Cardiac muscle cell (in vitro differentiated cells and primary cell): ENCODE measurements around the gene SLC39A11. TPM values are rescaled to one million over a fixed set of nuclear protein-coding genes. Genes with fewer than 3 reads are reported as not detected.

ENCODE experiments used
- DNase-seq, 2 donors: peaks; one replicate each; pipeline versions ENCODE4 v3.0.0 to v3.0.0-alpha.2; 2010 to 2017; ENCODE audit warnings: low read depth in 1 of 2, low spot score in 1 of 2
- H3K27ac ChIP-seq: fragments of 200-600 bp; sonication (generic); 2 replicates; pipeline ENCODE4 v1.5.1; 2016
- H3K27me3 ChIP-seq: fragments of 200-600 bp; sonication (generic); 2 replicates; pipeline ENCODE4 v1.6.0; 2016; ENCODE audit warnings: control low read depth
- H3K36me3 ChIP-seq: fragments of 200-600 bp; sonication (generic); 2 replicates; pipeline ENCODE4 v1.5.1; 2016; ENCODE audit warnings: control low read depth
- H3K4me1 ChIP-seq: fragments of 200-600 bp; sonication (generic); 2 replicates; pipeline ENCODE4 v1.8.1; 2017; ENCODE audit warnings: low read depth, mild to moderate bottlenecking, mixed run types
- H3K4me3 ChIP-seq: fragments of 200-600 bp; sonication (generic); 2 replicates; pipeline ENCODE4 v1.5.1; 2016; ENCODE audit warnings: mild to moderate bottlenecking
- H3K9me3 ChIP-seq: fragments of 200-600 bp; sonication (generic); 2 replicates; pipeline ENCODE4 v1.5.1; 2017; ENCODE audit warnings: low read depth, mild to moderate bottlenecking, control low read depth
- polyA plus RNA-seq: library from polyadenylated mRNA; unstranded; fragments of >200 nt; fragmentation: Nextera tagmentation; extraction: Ambion mirVana; gene quantifications from 2 replicates; pipeline ENCODE4 v1.2.1, GENCODE V29; 2016
- total RNA-seq: library from RNA; depleted of rRNA; stranded (reverse); fragments of >200 nt; gene quantifications from 2 replicates; pipeline ENCODE4 v1.2.3, GENCODE V29; 2016
- TF ChIP-seq, protein P1 (sequence below): IDR thresholded peaks from 2 replicates; pipeline ENCODE4 v1.5.1; 2012; ENCODE audit warnings: low read depth, mild to moderate bottlenecking, low read length

SLC39A11 gene
- total and polyA plus RNA-seq, 2 experiments from 2014 or later: 5.9 to 11.7 TPM

DNA sequence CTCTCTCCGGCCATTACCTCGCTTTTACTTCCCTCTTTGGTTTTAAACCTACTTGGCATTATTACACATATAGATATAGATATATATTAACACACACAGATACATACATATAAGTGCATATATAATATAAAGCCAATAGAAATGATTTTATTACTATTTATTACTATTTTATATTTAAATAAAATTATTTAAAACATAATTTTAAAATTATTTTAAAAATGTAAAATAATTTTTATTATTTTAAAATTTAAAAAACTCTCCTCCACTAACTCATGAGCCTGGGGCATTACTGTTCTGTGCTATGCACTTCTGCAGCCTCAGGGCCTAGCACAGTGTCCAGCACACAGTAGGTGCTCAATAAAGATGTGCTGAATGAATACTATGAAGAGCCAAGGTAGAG is 200.9 kb downstream of the SLC39A11 start:
- Histone ChIP-seq H3K36me3 (no peaks in the 10 kb centered on the region), H3K27me3 (no peaks in the 10 kb centered on the region), H3K9me3 (no peaks in the 10 kb centered on the region), H3K4me1 (peaks cover 6% of the 10 kb centered on the region), H3K27ac (no peak overlapping the region), H3K4me3 (no peak overlapping the region)
- DNase-seq: no peak
- TF ChIP-seq, protein P1, sequence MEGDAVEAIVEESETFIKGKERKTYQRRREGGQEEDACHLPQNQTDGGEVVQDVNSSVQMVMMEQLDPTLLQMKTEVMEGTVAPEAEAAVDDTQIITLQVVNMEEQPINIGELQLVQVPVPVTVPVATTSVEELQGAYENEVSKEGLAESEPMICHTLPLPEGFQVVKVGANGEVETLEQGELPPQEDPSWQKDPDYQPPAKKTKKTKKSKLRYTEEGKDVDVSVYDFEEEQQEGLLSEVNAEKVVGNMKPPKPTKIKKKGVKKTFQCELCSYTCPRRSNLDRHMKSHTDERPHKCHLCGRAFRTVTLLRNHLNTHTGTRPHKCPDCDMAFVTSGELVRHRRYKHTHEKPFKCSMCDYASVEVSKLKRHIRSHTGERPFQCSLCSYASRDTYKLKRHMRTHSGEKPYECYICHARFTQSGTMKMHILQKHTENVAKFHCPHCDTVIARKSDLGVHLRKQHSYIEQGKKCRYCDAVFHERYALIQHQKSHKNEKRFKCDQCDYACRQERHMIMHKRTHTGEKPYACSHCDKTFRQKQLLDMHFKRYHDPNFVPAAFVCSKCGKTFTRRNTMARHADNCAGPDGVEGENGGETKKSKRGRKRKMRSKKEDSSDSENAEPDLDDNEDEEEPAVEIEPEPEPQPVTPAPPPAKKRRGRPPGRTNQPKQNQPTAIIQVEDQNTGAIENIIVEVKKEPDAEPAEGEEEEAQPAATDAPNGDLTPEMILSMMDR: no peak

DNA sequence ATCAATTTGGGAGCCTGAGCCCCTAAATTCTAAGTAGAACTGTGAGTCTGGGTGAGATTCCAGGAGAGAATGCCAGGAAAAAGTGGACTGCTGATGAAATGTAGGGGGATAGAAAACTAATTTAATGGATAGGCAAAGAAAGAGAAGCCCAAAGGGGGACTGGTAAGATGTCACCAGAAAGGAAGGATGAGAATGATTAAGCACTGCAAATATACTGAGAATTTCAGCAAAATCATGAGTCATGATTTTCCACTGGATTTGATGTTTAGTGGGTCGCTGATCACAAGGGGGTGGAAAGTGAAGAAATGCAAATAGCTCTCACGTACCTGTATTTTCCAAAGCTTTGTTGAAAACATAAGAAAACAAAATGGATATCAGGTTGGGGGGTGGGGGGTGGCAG is 201.8 kb downstream of the SLC39A11 start:
- Histone ChIP-seq H3K4me3 (no peak overlapping the region), H3K27me3 (no peaks in the 10 kb centered on the region), H3K27ac (no peak overlapping the region), H3K9me3 (no peaks in the 10 kb centered on the region), H3K36me3 (no peaks in the 10 kb centered on the region), H3K4me1 (peaks cover 6% of the 10 kb centered on the region)
- DNase-seq: peak in 1 of 2 donors; percentile 40
- TF ChIP-seq, protein P1: no peak

DNA sequence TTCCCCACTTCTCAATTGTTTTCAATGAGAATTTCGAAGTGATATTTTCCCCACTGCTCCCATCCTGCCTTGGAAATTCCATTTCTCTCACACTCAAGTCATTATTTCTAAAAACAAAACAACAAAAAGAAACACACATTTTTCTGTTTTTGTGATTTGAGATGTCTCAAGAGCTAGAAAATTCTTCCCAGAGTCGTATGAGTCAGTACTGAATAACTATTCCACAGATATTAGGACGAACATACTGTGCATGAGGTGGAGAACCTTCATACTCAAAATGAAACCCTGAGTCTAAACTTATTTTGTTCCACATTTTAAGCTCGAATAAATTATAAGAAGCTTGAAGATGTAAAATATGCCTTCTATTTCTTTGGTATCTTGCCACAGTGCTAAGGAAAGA is 204.6 kb downstream of the SLC39A11 start:
- no peaks in the 10 kb centered on the region for H3K9me3 ChIP-seq
- peak in 1 of 2 donors; percentile 4 for DNase-seq
- no peaks in the 10 kb centered on the region for H3K36me3 ChIP-seq
- TF ChIP-seq, protein P1: no peak
- no peak overlapping the region for H3K27ac ChIP-seq
- no peak overlapping the region for H3K4me3 ChIP-seq
- peaks cover 6% of the 10 kb centered on the region for H3K4me1 ChIP-seq
- no peaks in the 10 kb centered on the region for H3K27me3 ChIP-seq

DNA sequence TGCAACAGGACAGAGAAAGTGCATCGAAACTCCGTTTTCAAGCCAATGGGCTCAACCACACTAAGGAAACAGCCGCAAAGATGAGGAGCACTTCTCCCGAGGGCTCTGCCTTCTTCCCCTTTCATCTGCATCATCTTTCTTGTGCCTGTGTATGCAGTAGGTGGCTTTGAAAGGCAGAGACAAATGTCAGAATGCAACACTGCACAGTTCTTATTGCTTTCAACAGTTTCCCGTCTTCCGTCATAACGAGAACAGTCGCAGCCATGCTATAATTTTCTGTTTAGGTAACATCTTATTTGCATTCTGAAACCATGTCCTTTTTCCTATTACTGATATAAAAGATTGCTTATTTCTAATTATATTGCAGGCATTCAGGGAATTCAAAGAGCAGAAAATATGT is 205.2 kb downstream of the SLC39A11 start:
- TF ChIP-seq, protein P1: no peak
- peaks cover 6% of the 10 kb centered on the region for H3K4me1 ChIP-seq
- no peaks in the 10 kb centered on the region for H3K27me3 ChIP-seq

DNA sequence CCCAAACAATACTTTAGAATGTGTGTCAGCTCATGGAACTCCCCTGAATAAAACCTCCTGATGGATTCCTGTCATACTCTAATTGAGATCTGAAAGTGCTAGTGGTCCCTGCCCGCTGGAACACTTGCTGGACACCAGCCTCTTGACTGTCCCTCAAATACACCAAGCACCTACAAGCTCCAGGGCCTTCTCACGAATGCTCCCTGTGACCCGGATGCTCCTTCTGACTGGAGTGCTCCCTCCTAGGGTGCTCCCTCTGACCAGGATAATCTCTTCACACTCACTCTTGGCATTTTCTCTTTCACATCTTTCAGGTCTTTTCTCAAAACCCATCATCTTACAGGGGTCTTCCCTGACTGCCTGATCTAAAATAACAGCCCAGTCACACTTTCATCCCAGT is 205.9 kb downstream of the SLC39A11 start:
- no peak overlapping the region for H3K27ac ChIP-seq
- H3K9me3 ChIP-seq: no peaks in the 10 kb centered on the region
- H3K4me3 ChIP-seq: no peak overlapping the region
- TF ChIP-seq, protein P1: no peak
- H3K4me1 ChIP-seq: peaks cover 6% of the 10 kb centered on the region
- no peak for DNase-seq
- no peaks in the 10 kb centered on the region for H3K27me3 ChIP-seq
- H3K36me3 ChIP-seq: no peaks in the 10 kb centered on the region

More for the DNA sequence above, 205.2 kb downstream of the SLC39A11 start:
- H3K9me3 ChIP-seq: no peaks in the 10 kb centered on the region
- no peak overlapping the region for H3K4me3 ChIP-seq
- no peaks in the 10 kb centered on the region for H3K36me3 ChIP-seq
- no peak for DNase-seq
- H3K27ac ChIP-seq: no peak overlapping the region

DNA sequence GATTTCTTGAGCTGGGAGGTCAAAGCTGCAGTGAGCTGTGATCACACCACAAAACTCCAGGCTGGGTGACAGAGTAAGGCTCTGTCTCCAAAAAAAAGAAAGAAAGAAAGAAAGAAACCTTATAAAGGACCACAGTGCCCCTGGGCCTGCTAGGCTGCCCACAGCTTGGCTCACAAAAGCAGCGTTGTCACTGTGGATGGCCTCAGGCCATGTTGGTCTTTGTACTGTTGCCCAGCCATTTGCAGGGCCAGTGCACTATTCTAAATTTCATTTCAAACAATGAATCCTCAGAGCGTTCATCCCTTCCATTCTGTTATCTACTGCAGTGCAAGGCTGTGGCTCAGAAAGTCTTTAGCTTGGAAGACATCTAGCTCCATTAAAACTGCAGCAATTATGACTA is 208.4 kb downstream of the SLC39A11 start:
- no peak for DNase-seq
- no peak overlapping the region for H3K4me3 ChIP-seq
- TF ChIP-seq, protein P1: no peak
- no peaks in the 10 kb centered on the region for H3K9me3 ChIP-seq
- H3K36me3 ChIP-seq: no peaks in the 10 kb centered on the region
- H3K27me3 ChIP-seq: no peaks in the 10 kb centered on the region
- no peaks in the 10 kb centered on the region for H3K4me1 ChIP-seq
- H3K27ac ChIP-seq: no peak overlapping the region
